GM21381 (cell line): ENCODE data around the gene LRBA.
"Not testable (repeated sequence)": the region's sequence is repeated elsewhere in the genome, so short reads cannot be mapped to it uniquely, and the experiment has no call there.

Source experiments
- ATAC-seq: cut with Tn5 transposase; IDR thresholded peaks from one replicate; pipeline ENCODE4 v1.9.1; 2021; ENCODE audit warnings: mild to moderate bottlenecking, moderate library complexity; ENCODE audit not compliant: unreplicated experiment

The LRBA gene

GRCh38 chr4:150439451-150439933 is 575.6 kb downstream of the LRBA start:
- ATAC-seq: no peak

GRCh38 chr4:150436598-150437370 is 578.3 kb downstream of the LRBA start:
- ATAC-seq: no peak

GRCh38 chr4:150431221-150431620 is 583.9 kb downstream of the LRBA start:
- ATAC-seq: no peak

GRCh38 chr4:150425161-150425560 is 589.9 kb downstream of the LRBA start:
- ATAC-seq: no peak

- no peak for ATAC-seq
Observed at GRCh38 chr4:150423503-150423902, 591.6 kb downstream of the LRBA start.

- no peak for ATAC-seq
Observed at GRCh38 chr4:150423074-150423473, 592.0 kb downstream of the LRBA start.

- ATAC-seq: no peak
Observed at GRCh38 chr4:150421612-150422011, 593.5 kb downstream of the LRBA start.

- no peak for ATAC-seq
Observed at GRCh38 chr4:150419939-150420338, 595.1 kb downstream of the LRBA start.

GRCh38 chr4:150418757-150419410 is 596.2 kb downstream of the LRBA start:
- no peak for ATAC-seq

- no peak for ATAC-seq
Observed at GRCh38 chr4:150415213-150415612, 599.9 kb downstream of the LRBA start.

GRCh38 chr4:150411520-150411919 is 603.6 kb downstream of the LRBA start:
- ATAC-seq: no peak

- ATAC-seq: no peak
Observed at GRCh38 chr4:150402871-150403272, 612.2 kb downstream of the LRBA start.

GRCh38 chr4:150401083-150401687 is 613.9 kb downstream of the LRBA start:
- ATAC-seq: no peak

- no peak for ATAC-seq
Observed at GRCh38 chr4:150395872-150396271, 619.2 kb downstream of the LRBA start.

- ATAC-seq: no peak
Observed at GRCh38 chr4:150394046-150394445, 621.0 kb downstream of the LRBA start.

- ATAC-seq: no peak
Observed at GRCh38 chr4:150391052-150391451, 624.0 kb downstream of the LRBA start.

GRCh38 chr4:150390531-150390910 is 624.6 kb downstream of the LRBA start:
- ATAC-seq: no peak

GRCh38 chr4:150389896-150390530 is 625.1 kb downstream of the LRBA start:
- ATAC-seq: no peak

- no peak for ATAC-seq
Observed at GRCh38 chr4:150387981-150388380, 627.1 kb downstream of the LRBA start.

GRCh38 chr4:150386415-150386814 is 628.7 kb downstream of the LRBA start:
- not testable (repeated sequence) for ATAC-seq

GRCh38 chr4:150385606-150386005 is 629.5 kb downstream of the LRBA start:
- no peak for ATAC-seq
